CD14-positive monocyte (primary cell): Measurements from ENCODE around the gene FAT1. TPM values are rescaled to one million over a fixed set of nuclear protein-coding genes. Genes with fewer than 3 reads are reported as not detected.

Experiments used
- DNase-seq, 3 donors: peaks; one replicate each; pipeline ENCODE4 v3.0.0-alpha.2; 2011 to 2022
- H2AFZ ChIP-seq: 2 replicates; pipeline ENCODE4 v1.6.0; 2012; ENCODE audit warnings: mild to moderate bottlenecking, low read depth, low read length, inconsistent platforms; ENCODE audit not compliant: insufficient read depth, poor library complexity, severe bottlenecking
- H3K27ac ChIP-seq, 2 donors: 1 replicate in 1 of 2; 2 replicates in 1 of 2; pipeline ENCODE4 v1.5.1; 2012 to 2013; ENCODE audit warnings: low read length in 2 of 2, control low read depth in 1 of 2, inconsistent platforms in 1 of 2, low read depth in 1 of 2, mild to moderate bottlenecking in 1 of 2
- H3K27me3 ChIP-seq, 2 donors: one replicate each; pipeline versions ENCODE4 v1.6.0 to v1.6.1; 2011 to 2013; ENCODE audit warnings: low read length in 2 of 2; ENCODE audit not compliant: control insufficient read depth in 2 of 2, insufficient read depth in 2 of 2
- H3K36me3 ChIP-seq, 2 donors: replicated peaks in 1 of 2; 1 replicate in 1 of 2; 2 replicates in 1 of 2; pipeline versions ENCODE4 v1.5.1 to v1.6.1; 2012 to 2013; ENCODE audit warnings: low read length in 2 of 2, control low read depth in 1 of 2, inconsistent platforms in 1 of 2, mild to moderate bottlenecking in 1 of 2; ENCODE audit not compliant: insufficient read depth in 2 of 2, control insufficient read depth in 1 of 2
- H3K4me1 ChIP-seq, 2 donors: 1 replicate in 1 of 2; 2 replicates in 1 of 2; pipeline versions ENCODE4 v1.5.1 to v1.6.1; 2012 to 2013; ENCODE audit warnings: low read length in 2 of 2, control low read depth in 1 of 2, inconsistent platforms in 1 of 2, mild to moderate bottlenecking in 1 of 2, moderate library complexity in 1 of 2; ENCODE audit not compliant: insufficient read depth in 2 of 2, control insufficient read depth in 1 of 2
- H3K4me2 ChIP-seq: replicated peaks from 2 replicates; pipeline ENCODE3; 2012; ENCODE audit warnings: low read length, moderate library complexity, mild to moderate bottlenecking; ENCODE audit not compliant: poor library complexity, severe bottlenecking; ENCODE audit errors: extremely low read depth
- H3K4me3 ChIP-seq, 3 experiments: fragments of 200-600 bp in 1 of 3; sonication (generic) in 1 of 3; replicated peaks in 1 of 3; 1 replicate in 2 of 3; 2 replicates in 1 of 3; pipeline ENCODE4 v1.5.1; 2011 to 2013; ENCODE audit warnings: low read length in 3 of 3, mild to moderate bottlenecking in 3 of 3, control low read depth in 2 of 3, low read depth in 2 of 3, inconsistent platforms in 1 of 3, moderate library complexity in 1 of 3
- H3K79me2 ChIP-seq: 2 replicates; pipeline ENCODE4 v1.6.0; 2012; ENCODE audit warnings: mild to moderate bottlenecking, control low read depth, inconsistent platforms, low read length, moderate library complexity; ENCODE audit not compliant: insufficient read depth
- H3K9ac ChIP-seq: 2 replicates; pipeline ENCODE4 v1.6.0; 2017; ENCODE audit warnings: low read length, mild to moderate bottlenecking; ENCODE audit not compliant: insufficient read depth, poor library complexity, severe bottlenecking
- H3K9me3 ChIP-seq, 2 donors: replicated peaks in 1 of 2; 1 replicate in 1 of 2; 2 replicates in 1 of 2; pipeline versions ENCODE4 v1.5.1 to v1.6.1; 2012 to 2013; ENCODE audit warnings: low read length in 2 of 2, control low read depth in 1 of 2; ENCODE audit not compliant: control insufficient read depth in 1 of 2, insufficient read depth in 1 of 2
- H4K20me1 ChIP-seq: 2 replicates; pipeline ENCODE4 v1.6.0; 2012; ENCODE audit warnings: mild to moderate bottlenecking, low read length, control low read depth, moderate library complexity; ENCODE audit not compliant: insufficient read depth
- H3K27ac Mint-ChIP-seq, 7 donors: one replicate each; pipeline ENCODE4 v1.8.0; 2020; ENCODE audit warnings: mild to moderate bottlenecking in 7 of 7, mixed read lengths in 7 of 7, moderate library complexity in 6 of 7, inconsistent platforms in 2 of 7
- H3K27me3 Mint-ChIP-seq, 3 donors: one replicate each; pipeline ENCODE4 v1.8.0; 2021 to 2022; ENCODE audit warnings: low read depth in 3 of 3, mild to moderate bottlenecking in 3 of 3, mixed read lengths in 3 of 3, moderate library complexity in 3 of 3, inconsistent platforms in 1 of 3
- H3K36me3 Mint-ChIP-seq, 2 donors: one replicate each; pipeline ENCODE4 v1.8.0; 2020; ENCODE audit warnings: mixed read lengths in 2 of 2, inconsistent platforms in 1 of 2, mild to moderate bottlenecking in 1 of 2
- H3K4me1 Mint-ChIP-seq: one replicate; pipeline ENCODE4 v1.8.0; 2020; ENCODE audit warnings: mild to moderate bottlenecking, mixed read lengths
- H3K4me3 Mint-ChIP-seq, 2 donors: one replicate each; pipeline ENCODE4 v1.8.0; 2020; ENCODE audit warnings: mild to moderate bottlenecking in 2 of 2, mixed read lengths in 2 of 2, moderate library complexity in 1 of 2
- H3K9me3 Mint-ChIP-seq, 7 donors: one replicate each; pipeline ENCODE4 v1.8.0; 2020 to 2022; ENCODE audit warnings: mixed read lengths in 7 of 7, mild to moderate bottlenecking in 6 of 7, moderate library complexity in 6 of 7, inconsistent platforms in 2 of 7
- WGBS: methylation state at CpG from one replicate; pipeline ENCODE4 v1.1.5; 2013; ENCODE audit warnings: missing lambda C conversion rate; ENCODE audit not compliant: insufficient coverage; 5-methylcytosine and 5-hydroxymethylcytosine counted together
- intact Hi-C, 2 donors: fragments of 100-400 bp; cut with micrococcal nuclease; formaldehyde crosslinking; loops; one replicate each; pipeline versions ENCODE4 v1.15.0 to v1.15.1; 2023
- polyA plus RNA-seq, 3 donors: library from polyadenylated mRNA; depleted of rRNA in 1 of 3; unstranded in 2 of 3; stranded (reverse) in 1 of 3; fragments of 300-500 nt in 2 of 3; fragments of >200 nt in 1 of 3; fragmentation: Illumina TruSeq in 2 of 3; gene quantifications; 1 replicate in 2 of 3; 2 replicates in 1 of 3; pipeline ENCODE4 v1.2.3, GENCODE V29; 2012 to 2021
- TF ChIP-seq, protein P1 (sequence below): fragments of 200-600 bp; IDR thresholded peaks from one replicate; pipeline ENCODE4 v1.8.0; 2022; ENCODE audit warnings: antibody characterized with exemption, mild to moderate bottlenecking

Gene FAT1
- polyA plus RNA-seq, 3 donors: not detected

DNA sequence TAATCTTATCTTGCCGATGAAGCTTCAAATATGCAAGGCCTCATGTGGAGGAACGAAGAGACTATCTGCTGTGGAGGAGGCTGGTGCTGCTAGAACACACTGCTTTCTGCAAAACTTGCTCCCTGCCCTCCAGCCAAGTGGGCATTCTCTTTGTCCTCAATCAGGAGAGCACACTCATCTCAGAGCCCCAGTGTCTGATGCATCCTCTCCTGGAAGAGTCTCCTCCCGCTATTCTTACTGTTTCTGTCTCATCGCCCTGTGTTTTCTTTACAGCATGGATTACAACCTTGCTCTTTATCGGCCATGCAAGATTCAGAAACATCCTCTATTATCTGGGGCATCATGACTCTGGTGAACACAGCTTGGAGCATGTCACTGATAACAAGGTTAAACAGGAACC, 100.1 kb downstream of the FAT1 start:
- 95% methylated on average over 3 of the region's 5 CpGs for WGBS

DNA sequence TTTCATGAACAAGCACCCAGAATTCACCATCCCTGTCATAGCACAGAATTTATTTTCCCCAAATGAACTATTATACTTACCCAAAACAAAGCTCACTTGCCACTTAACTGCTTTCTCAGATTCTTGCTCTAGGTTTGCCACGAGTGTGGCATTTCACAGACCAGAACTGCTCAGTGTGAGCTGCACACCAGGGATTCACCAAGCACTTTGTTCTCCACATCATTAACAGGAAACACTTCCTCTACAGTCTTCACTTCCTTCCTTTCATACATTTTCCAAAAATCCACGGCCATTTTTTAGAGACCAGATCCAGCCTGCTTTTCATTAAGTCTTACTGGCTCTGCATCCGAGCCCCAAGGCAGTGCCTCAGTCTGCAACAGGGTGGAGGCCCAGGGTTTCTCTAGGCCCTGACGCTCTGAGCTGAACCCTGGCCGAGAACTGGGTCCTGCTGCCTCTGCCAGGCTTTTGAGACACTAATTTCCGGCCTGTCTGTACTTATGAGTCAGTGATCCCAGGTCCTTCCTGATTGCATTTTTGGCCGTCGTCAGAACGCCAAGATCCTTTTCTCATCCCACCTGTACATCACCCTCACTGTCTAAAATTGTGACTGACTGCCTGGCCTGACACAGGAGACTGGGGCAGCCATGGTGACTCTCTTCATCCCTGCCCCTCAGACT, 100.7 kb downstream of the FAT1 start:
- TF ChIP-seq, protein P1, sequence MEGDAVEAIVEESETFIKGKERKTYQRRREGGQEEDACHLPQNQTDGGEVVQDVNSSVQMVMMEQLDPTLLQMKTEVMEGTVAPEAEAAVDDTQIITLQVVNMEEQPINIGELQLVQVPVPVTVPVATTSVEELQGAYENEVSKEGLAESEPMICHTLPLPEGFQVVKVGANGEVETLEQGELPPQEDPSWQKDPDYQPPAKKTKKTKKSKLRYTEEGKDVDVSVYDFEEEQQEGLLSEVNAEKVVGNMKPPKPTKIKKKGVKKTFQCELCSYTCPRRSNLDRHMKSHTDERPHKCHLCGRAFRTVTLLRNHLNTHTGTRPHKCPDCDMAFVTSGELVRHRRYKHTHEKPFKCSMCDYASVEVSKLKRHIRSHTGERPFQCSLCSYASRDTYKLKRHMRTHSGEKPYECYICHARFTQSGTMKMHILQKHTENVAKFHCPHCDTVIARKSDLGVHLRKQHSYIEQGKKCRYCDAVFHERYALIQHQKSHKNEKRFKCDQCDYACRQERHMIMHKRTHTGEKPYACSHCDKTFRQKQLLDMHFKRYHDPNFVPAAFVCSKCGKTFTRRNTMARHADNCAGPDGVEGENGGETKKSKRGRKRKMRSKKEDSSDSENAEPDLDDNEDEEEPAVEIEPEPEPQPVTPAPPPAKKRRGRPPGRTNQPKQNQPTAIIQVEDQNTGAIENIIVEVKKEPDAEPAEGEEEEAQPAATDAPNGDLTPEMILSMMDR: no peak
- no peaks in the 10 kb centered on the region for H3K36me3 ChIP-seq
- peaks cover 0 to 12% of the 10 kb centered on the region in 2 donors for H3K9me3 ChIP-seq
- peaks cover 0 to 10% (median 4%) of the 10 kb centered on the region in 7 donors for H3K9me3 Mint-ChIP-seq
- no peak for DNase-seq
- no peak overlapping the region for H3K27ac Mint-ChIP-seq
- H3K4me1 ChIP-seq: no peaks in the 10 kb centered on the region
- no peaks in the 10 kb centered on the region for H3K27me3 Mint-ChIP-seq
- H3K79me2 ChIP-seq: no peaks in the 10 kb centered on the region
- no peak overlapping the region for H3K4me3 Mint-ChIP-seq
- WGBS: 70% methylated on average over 6 of the region's 9 CpGs
- H3K4me2 ChIP-seq: no peak overlapping the region
- no peak overlapping the region for H3K9ac ChIP-seq
- H3K36me3 Mint-ChIP-seq: no peaks in the 10 kb centered on the region
- no peaks in the 10 kb centered on the region for H3K27me3 ChIP-seq
- H3K4me1 Mint-ChIP-seq: no peaks in the 10 kb centered on the region
- no peak overlapping the region for H3K27ac ChIP-seq
- no peaks in the 10 kb centered on the region for H4K20me1 ChIP-seq
- intact Hi-C loops: no loop called here
- no peak overlapping the region for H3K4me3 ChIP-seq
- H2AFZ ChIP-seq: no peak overlapping the region

More for the DNA sequence above, 100.1 kb downstream of the FAT1 start:
- Histone ChIP-seq H3K79me2 (no peaks in the 10 kb centered on the region), H3K9me3 (peaks cover 0 to 12% of the 10 kb centered on the region in 2 donors), H2AFZ (no peak overlapping the region), H3K27ac (no peak overlapping the region), H4K20me1 (no peaks in the 10 kb centered on the region), H3K4me1 (no peaks in the 10 kb centered on the region), H3K27me3 (no peaks in the 10 kb centered on the region), H3K4me2 (no peak overlapping the region), H3K4me3 (no peak overlapping the region), H3K9ac (no peak overlapping the region), H3K36me3 (no peaks in the 10 kb centered on the region)
- Mint-ChIP-seq H3K27ac (no peak overlapping the region), H3K4me3 (no peak overlapping the region), H3K4me1 (peaks cover 3% of the 10 kb centered on the region), H3K36me3 (no peaks in the 10 kb centered on the region), H3K27me3 (no peaks in the 10 kb centered on the region), H3K9me3 (peaks cover 0 to 15% (median 4%) of the 10 kb centered on the region in 7 donors)
- no peak for DNase-seq
- TF ChIP-seq, protein P1: no peak
- intact Hi-C loops: no loop called here
